ENCODE measurements around the gene CHST15.

CHST15 gene

DNA sequence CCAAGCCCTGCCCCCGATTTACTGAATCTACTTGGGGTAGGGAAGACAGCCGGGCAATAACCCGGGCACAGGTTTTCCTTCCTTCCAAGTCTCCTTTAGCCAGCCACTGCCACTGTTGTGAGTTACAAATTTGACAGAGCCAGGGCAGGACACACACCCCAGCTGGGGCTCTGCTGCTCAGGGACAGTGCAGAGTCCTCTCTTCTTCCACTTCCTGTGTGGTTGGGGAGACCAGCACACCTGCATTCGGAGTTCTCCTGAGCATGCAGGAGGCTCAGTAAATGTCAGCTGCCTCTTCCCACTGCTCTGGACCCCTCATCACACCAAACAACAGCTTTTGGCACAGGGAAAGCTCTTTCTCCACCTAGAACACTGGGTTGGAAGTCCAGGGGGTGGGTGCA, 21.3 kb downstream of the CHST15 start:
- intact Hi-C loops (cut with DNase I) = no loop called here
- DNase-seq = no peak

GRCh38 chr10:124071141-124071540, 22.3 kb downstream of the CHST15 start:
- no peak for DNase-seq
- intact Hi-C loops (cut with DNase I) = no loop called here

GRCh38 chr10:124070666-124071065, 22.7 kb downstream of the CHST15 start:
- intact Hi-C loops (cut with DNase I) = no loop called here
- DNase-seq = no peak

- intact Hi-C loops (cut with DNase I) = no loop called here
- no peak for DNase-seq
These were observed 23.8 kb downstream of the CHST15 start for GRCh38 chr10:124069341-124070264.

DNA sequence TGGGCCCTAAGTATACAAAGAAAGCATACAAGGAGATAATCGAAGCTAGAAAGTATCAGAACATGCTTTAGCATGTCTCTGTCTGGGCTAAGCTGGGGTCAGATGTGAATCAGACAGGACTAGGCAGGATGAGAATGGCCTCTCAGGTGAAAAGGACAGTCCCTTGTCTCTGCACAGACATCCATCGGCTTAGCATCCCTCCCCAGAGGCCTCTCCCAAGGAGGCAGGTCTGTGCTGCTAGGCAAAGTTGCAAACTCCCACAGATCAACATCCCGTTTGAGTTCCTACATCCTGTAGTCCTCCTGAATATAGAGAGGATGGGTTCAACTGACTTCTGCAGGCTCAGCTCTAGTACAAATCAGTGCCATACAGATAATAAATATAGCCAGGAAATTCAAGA, 24.5 kb downstream of the CHST15 start:
- intact Hi-C loops (cut with DNase I) = no loop called here

GRCh38 chr10:124067825-124068400, 25.5 kb downstream of the CHST15 start:
- intact Hi-C loops (cut with DNase I) = no loop called here
- no peak for DNase-seq

More for the DNA sequence above, 24.5 kb downstream of the CHST15 start:
- DNase-seq = no peak

DNA sequence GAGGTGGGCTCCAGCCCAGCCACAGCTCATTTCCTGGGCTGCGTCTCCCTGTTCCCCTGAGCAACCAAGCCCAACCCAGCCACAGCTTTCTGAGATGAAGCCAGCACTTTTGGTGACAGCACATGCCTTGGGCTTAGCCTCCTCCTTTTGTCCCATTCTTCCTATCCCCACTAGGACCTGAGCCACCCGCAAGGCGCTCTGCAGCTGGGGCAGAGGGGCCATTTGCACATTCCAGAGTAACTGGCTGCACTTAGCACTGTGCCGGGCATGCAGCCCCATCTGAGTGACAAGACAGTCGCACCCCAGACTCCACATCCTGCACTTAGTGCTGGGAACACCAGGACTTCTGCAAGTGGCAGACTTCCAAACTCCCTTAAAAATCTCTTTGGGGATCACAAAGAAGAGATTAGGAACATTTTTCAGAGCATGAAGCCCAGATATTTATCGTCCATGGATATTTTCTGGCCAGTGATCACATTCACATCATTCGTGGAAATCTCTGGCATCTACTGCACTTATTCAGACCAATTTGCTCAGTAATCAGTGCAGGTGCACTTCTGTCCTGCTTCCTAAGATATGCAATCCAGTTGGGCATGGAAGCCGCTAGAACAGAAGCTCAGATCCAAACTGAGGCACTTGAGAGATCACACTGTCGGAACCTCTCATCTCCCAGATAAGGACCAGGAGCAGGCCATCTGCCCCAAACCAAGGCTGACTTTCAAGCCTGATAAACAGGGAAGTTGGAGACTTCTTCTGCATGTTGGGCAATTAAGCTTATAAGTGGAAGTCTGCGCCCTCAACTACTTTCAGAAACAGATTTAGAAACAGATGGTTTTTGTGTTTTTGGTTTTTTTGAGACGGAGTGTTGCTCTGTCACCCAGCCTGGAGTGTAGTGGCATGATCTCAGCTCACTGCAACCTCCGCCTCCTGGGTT, 26.4 kb downstream of the CHST15 start:
- intact Hi-C loops (cut with DNase I) = no loop called here
- DNase-seq = no peak

DNA sequence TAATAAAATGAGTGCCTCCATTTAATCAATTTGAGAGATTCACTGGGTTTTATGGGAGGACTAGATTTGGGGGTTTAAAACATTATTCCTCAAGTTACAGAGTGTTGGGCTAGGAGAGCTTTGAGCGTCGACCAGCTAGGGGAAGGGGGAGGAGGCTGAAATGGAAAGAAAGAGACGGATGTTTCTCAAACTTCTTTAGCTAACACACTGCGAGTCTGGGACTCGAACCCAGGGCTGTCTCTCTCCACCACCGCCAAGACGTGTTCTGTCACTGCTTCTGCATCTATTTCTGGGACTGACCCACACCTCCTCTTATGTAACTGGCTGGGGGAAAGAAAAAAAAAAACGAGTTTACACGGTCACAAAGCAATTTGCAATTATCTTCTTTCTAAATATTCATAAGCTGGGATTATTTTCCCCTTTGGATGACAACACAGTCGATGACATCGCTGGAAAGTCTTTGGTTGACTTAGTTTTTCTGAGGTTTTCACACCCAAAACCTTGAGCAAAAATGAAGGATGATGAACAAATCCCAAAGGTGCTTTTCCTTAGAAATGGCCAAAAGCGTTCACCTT, 27.2 kb downstream of the CHST15 start:
- intact Hi-C loops (cut with DNase I) = no loop called here
- no peak for DNase-seq

GRCh38 chr10:124065382-124066125, 27.8 kb downstream of the CHST15 start:
- intact Hi-C loops (cut with DNase I) = no loop called here
- DNase-seq = no peak

GRCh38 chr10:124064676-124065075, 28.7 kb downstream of the CHST15 start:
- DNase-seq = no peak
- intact Hi-C loops (cut with DNase I) = no loop called here

GRCh38 chr10:124063750-124064603, 29.4 kb downstream of the CHST15 start:
- intact Hi-C loops (cut with DNase I) = no loop called here

DNA sequence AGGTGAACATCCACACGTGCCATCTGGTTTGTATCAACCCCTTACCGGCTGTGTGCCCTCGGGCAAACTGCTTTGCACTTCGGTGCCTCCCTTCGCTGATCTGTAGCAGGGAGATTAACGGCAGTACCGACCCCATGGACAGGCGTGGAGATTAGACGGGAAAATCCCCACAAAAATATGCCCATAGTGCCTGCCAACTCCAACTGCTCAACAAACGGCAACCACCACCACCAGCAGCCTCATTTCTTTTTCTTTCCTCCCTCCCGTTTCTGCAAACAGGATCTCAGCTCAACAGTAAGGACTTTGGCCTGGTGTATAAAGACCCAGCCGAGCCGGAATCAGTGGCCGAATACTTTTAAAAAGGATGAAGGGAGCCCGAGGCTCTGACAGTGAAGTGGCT, 31.0 kb downstream of the CHST15 start:
- DNase-seq = no peak
- intact Hi-C loops (cut with DNase I) = no loop called here

More at GRCh38 chr10:124063750-124064603, 29.4 kb downstream of the CHST15 start:
- peak in 12 of 42 donors; percentile 39 to 81 (median 60) for DNase-seq

- intact Hi-C loops (cut with DNase I) = no loop called here
- peak in 2 of 42 donors; percentile 50 to 51 for DNase-seq
These were observed 32.4 kb downstream of the CHST15 start for GRCh38 chr10:124061030-124061429.

DNA sequence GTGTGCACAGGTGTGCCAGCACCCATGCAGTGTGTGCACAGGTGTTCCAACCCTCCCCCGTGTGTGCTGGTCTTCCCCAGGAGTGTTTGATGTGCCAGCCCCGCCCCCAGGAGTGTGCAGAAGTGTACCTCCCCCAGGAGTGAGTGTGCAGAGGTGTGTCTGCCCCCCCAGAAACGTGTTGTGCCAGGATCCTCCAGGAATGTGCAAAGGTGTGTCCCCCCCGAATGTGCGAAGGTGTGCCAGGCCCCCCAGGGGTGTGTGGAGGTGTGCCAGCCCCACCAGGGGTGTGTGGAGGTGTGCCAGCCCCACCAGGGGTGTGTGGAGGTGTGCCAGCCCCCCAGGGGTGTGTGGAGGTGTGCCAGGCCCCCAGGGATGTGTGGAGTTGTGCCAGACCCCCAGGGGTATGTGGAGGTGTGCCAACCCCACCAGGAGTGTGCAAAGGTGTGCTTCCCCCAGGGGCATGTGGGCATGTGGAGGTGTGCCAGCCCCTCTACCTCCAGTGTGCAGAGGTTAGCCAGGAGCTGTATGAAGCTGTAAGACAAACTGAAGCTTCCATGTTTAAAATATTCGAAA, 33.2 kb downstream of the CHST15 start:
- no peak for DNase-seq
- intact Hi-C loops (cut with DNase I) = no loop called here

DNA sequence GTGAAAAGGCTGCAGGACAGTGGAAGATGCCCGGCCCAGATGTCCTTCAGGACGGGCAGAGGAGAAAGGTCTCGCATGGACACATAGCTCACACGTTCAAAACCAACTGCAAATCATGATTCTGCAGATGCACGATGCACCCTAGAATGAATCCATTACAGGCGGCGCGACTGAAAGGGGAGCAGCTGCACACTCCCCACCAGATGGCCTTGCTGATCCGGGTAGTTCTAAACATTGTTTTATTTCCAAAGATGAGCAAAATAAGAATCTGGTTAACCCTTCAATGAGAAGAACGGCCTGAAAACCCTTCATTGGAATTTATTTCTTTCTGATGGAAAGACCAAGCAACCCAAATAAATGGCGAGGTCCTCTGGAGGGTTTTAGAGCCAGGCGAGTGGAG, 33.8 kb downstream of the CHST15 start:
- intact Hi-C loops (cut with DNase I) = no loop called here
- no peak for DNase-seq

GRCh38 chr10:124058346-124059003, 34.9 kb downstream of the CHST15 start:
- intact Hi-C loops (cut with DNase I) = no loop called here
- DNase-seq = no peak

DNA sequence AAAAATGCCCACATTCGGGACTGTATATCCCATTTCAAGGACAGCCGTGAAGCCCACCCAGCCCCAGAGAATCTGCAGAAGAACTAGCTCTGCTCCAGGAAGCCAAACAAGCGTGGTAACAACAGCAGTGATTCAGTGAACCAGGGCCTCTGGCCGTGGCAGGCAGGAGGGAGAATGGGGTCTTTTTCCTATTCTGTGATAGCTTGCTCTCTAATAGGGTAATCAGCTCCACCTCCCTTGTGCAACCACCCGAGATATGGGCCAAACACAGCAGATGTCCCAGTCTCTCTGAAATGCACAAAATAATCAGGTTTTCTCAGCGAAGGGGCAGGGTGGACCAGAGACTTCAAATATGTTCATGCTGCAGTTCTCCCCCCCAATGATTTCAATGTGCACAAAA, 35.8 kb downstream of the CHST15 start:
- DNase-seq = no peak
- intact Hi-C loops (cut with DNase I) = no loop called here

All from head of caudate nucleus (tissue), 42 donors.